Activated T-cell treated with anti-CD3 and anti-CD28 coated beads for 4 hours (primary cell): ENCODE measurements around the gene LEP.
"Not testable (repeated sequence)": the region's sequence is repeated elsewhere in the genome, so short reads cannot be mapped to it uniquely, and the experiment has no call there.

Experiments used
- DNase-seq: peaks from one replicate; pipeline ENCODE4 v3.0.0-alpha.2; 2020

The LEP gene

DNA sequence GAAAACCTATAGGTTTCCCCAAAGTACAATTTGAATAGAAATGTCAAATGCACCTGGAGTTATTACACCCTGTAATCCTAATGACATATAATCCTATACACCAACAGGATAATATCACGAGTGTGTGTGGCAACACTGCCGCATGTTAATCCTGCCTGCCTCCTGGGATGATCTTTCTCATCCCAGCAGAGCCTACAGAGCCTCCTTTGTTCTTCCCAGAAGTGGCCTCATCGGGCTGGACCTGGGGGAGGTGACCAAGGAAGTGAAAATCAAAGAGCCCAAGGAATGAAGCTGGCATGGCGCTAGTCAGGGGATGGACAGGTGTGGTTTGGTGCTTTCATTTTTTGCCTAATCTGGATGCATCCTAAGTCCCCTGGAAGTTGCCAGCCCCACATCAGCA lies 29.5 kb upstream of the LEP start:
- no peak for DNase-seq

DNA sequence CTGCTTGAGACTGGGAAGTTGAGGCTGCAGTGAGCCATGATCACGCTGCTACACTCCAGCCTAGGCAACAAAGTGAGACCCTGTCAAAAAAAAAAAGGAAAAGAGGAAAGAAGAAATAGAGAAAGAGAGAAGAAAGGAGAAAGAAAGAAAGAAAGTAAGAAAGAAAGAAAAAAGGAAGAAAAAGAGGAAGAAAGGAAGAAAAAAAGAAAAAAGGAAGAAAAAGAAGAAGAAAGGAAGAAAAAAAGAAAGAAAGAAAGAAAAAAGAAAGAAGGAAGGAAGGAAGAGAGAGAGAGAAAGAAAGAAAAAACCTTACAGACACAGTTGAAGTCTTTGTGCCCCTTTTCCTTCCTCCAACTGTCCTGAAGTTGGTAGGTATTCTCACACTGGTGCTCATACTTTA lies 26.6 kb upstream of the LEP start:
- DNase-seq, result no peak

DNA sequence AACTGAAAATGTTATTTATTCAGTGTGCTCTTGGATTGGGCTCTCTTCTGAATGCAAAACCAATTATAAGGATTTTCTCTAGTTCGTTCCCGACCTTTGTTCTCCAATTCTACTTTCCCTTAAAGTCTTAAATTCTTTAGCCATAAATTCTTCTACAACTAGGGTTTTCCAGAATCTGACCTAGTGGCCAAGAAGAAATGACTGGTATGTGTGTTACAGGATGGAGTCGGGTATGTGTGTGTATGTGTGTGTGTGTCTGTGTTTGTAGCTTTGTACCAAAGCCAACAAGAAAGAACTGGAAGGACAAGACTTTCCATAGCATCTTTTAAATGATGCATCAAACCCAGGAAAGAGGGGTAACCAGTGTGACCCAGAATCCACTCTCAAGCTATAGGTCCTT lies 25.8 kb upstream of the LEP start:
- DNase-seq, result no peak

DNA sequence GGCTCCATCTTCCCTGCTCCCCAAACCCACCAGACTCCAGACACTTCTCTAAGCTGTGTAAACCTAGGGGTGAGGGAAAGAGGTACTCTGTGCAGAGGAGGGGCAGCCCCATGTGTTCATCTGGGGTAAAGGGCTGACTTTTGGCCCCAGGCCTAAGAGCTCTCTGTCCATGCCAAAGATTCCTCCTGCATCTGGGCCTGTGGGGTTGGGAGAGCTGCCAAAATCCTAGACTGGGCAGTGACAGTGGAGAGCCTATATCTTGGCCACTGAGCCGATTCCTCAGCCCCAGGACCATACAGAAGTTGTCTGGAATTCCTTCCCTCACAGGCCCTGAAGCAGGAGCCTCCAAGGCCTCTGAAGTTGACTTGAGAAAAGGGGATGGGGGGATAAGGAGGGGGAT lies 25.3 kb upstream of the LEP start:
- DNase-seq, result no peak

DNA sequence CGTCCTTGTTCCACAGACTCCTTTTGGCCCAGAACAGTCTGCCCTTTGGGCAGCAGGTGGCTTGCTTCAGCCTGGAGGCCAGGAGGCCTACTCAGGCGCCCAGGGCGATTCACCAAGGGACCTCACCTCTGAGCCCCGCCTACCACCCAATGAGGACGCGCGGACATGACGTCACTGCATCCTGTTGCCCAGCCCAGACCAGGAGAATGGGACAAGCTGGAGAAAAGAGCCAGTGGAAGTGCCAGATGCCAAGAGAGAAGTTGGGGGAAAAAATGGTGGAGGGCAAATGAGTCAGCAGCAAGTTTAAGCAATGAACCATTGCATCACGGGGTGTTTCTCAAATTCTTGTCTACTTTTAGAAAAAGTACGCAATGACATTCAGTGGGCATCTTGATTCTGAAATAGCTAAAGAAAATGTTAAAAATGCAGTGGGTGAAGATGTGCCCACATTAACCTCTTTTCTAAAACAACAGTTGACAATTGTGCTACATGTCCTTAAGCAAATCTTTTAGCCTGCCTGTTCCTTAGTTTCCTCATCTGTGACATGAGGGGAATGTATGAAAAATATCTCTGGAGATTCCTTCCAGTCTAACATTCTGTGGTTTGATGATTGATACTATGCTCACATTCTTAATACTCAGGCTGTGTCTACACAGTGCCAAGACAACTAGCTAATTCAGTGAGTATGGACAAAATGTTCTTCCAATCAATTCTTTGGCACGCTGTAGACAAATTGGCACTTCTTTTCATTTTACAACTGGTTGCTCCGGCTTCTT lies 23.9 kb upstream of the LEP start:
- DNase-seq, result no peak

DNA sequence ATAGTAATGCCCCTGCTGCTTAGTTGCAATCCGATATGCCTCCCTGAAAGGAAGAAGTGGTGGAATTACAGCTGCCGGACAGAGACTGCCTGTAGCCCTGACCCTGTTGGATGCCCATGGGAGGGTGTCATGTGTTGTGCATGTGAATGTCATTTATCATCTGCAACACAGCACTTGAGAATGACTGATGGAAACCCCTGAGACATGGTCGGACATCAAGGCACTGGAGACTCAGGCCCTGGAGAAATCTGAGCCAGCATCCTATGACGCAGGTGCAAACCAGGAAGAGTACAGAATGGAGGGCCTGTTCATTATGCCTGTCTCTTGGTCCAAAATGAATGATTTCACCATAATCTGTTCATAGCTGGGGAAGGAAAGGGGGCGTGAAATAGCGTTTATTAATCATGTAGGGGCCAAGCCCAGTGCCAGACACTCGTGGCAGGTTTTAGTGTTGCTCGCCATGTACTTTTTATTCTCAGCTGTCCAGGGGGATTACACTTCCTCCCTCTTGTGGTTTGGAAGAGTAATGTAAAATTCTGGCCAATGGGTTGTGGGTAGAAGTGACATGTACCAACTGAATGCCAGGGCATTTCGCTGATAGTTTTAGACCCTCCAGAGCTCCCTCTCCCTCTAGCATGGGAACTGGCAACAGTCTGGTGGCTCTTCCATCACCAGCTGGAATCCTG lies 23.0 kb upstream of the LEP start:
- no peak for DNase-seq

DNA sequence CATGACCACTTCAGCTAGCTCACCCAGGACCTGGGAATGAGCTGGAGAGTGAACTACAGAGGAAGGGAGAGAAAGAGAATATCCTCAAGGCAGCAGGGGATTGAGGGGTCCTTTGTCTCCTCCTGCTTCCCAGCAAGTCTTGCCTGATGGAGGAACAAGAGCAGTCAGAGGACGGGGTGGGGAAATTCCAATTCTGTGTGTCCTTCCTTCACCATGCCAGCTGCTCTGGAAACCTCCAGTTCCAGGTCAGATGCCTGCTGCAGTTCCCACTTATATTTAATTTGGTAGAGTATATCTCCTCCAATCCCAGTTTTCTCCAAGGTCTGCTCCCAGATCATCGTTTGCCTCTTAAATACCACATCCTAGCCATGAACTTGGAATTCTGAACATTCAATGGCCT lies 21.4 kb upstream of the LEP start:
- no peak for DNase-seq

DNA sequence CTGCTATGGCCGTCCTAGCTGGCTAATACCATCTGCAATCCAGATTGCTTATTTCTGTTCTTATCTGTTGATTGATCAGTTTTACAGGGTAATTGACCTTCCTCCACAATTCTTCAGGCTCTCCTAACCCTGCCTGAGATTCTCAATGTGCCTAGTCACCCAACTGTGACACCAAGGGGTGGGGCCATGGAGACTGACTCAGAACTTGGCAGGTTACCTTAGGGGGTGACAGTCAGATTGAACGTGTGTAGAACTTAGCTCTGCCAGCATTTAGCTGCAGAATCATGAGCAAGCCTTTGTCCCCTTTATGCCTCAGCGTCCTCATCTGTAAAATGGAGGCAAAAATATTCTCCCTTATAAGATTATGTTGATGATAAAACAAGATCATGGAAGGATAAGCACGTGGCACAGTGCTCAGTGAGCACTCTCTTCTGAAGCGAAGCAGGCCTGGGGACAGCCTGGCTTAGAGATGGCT lies 19.1 kb upstream of the LEP start:
- DNase-seq, result no peak

DNA sequence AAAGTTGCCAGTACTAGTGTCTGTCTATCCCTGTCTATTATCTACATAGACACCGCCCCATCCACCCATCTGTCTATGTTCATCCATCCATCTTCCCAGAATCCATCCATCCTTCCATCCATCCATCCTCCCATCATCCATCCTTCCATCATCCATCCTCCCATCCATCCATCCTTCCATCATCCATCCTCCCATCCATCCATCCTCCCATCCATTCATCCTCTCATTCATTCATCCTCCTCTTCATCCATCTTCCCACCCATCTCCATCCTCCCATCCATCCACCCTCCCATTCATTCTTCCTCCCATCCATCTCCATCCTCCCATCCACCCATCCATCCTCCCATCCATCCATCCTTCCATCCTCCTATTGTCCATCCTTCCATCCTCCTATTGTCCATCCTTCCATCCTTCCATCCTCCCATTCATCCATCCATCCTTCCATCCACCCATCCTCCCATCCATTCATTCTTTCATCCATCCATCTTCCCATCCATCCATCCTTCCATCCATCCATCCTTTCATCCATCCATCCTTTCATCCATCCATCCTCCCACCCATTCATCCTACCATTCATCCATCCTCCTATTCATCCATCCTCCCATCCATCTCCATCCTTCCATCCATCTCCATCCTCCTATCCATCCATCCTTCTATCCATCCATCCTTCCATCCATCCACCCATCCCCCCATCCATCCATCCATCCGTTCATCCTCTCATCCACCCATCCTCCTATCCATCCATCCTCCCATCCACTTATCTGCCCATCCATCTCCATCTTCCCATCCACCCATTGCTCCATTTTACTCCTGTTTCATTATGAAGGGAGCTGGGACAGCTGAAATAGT lies 14.7 kb upstream of the LEP start:
- no peak for DNase-seq

DNA sequence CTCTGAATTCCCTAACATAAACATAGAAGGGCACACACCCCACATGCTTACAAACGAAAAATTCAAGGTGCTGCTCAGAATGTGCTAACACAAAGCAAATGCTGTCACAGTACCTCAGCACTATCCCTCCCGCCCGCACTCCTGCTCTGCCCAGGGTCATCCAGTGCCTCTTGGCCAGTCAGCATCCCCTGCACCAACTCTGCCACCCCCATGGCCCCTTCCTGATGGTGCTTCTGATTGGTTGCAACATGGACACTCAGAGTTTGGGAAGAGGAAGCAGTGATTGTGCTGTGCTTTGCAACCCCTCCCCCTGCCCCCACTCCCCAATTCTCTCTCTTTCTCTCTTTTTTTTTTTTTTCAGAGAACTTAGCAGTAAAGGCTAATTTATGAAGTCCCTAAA lies 13.8 kb upstream of the LEP start:
- no peak for DNase-seq

DNA sequence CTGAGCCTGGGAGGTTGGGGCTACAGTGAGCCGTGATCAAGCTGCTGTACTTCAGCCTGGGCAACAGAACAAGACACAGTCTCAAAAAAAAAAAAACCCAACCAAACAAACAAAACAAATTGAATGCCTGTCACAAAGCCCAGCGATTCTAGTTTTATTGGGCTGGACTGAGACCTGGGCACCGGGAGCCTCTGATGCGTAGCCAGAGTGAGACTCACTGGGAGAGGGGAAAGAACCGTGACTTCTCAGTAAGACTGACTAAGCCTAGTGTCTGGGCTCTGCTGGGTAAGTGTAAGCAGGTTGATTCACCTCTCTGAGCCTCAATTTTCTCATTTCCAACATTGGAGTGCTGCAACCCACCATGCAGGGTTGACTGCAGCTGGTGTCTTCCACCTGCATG lies 10.1 kb upstream of the LEP start:
- no peak for DNase-seq

DNA sequence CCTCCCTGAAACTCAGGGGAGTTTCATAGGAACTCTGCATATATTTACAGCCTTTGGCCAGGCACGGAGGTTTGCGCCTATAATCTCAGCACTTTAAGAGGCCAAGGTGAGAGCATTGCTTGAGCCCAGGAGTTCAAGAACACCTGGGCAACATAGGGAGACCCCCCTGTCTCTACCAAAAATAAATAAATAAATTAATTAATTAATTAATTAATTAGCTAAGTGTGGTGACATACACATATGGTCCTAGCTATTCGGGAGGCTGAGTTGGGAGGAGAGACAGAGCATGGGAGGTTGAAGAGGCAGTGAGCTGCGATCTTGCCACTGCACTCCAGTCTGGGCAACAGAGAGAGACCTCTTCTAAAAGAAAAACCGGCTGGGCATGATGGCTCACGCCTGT lies 9.4 kb upstream of the LEP start:
- no peak for DNase-seq

DNA sequence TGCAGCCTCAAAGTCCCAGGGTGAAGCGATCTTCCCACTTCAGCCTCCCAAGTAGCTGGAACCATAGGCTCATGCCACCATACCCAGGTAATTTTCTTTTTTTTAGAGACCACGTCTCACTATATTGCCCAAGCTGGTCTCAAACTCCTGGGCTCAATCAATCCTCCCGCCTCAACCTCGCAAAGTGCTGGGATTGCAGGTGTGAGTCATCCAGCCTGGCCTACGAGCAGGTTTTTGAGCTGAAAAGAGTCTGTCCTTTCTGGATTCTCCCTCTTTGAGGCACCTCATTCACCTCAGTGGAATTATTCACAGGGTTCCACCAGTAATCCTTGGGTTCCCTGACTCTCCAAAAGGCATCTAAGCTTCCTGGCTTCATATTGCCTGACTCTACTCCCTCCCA lies 7.6 kb upstream of the LEP start:
- no peak for DNase-seq

DNA sequence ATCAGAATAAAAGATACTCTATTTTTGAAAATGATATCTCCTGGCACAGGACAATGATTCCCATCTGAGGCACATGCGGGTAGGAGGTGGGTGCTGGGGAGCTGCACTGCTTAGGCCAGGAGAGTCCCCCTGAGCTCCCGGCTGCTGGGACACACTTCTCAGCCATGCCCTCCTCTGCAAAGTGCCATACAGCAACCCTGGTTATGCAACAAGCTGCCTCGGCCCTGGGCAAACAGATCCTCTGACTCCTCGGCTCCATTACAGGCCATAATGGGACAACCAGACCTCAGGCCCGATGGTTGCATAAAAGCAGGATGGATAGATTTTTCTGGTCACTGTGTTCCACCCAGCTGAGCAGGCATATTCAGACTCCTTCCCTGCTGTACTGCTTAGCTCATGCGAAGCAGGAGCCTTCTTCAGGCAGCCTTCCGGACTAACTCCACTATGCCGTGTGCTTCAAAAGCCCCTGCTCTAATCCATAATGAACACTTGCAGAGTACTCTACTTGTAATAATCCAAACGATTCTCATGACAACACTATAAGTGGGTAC lies 6.5 kb upstream of the LEP start:
- no peak for DNase-seq

DNA sequence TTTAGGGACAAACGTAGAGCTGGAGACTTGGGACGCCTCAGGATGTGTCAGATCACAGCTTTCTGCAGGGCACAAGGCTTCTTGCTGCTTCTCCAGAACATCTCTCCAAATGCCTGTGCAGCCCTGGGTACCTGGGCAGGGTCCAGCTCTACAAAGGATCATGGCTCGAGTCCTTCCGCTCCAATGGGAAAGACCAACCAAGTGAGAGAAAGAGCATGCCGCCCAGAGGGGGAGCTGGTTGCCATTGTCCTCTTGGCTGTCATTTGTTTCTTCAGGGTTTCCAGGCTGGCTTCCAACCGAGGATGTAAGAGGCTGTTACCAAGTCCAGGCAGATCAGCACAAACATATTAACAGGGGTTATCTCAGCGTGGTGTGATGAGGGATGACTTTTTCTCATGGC lies 5.6 kb upstream of the LEP start:
- DNase-seq, result no peak

DNA sequence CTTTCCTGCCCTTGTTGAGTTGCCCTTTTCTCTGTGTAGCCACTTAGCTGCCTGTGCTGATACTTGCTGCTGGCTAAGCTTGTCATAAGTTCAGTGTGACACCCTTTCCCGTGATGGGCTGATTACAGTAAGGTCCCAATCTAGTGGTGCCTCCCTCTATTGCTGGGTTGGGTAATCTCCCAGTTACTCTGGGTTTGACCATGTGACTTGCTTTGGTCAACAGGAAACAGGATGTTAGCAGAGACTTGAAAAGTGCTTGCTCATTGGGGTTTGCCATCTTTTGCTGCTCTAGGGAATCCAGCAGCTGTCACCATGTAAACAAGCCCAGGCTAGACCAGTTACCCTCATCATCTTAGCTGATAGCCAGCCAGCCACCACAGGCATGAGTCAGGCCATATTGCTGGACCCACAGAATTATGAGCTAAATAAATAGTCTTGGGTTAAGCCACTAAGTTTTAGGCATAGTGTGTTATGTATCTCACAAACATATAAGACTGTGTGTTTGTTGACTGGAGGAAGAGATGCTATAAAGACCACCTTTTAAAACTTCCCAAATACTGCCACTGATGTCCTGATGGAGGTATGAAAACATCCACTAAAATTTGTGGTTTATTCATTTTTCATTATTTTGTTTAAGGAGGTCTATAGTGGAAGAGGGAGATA lies 4.0 kb upstream of the LEP start:
- DNase-seq, result no peak

DNA sequence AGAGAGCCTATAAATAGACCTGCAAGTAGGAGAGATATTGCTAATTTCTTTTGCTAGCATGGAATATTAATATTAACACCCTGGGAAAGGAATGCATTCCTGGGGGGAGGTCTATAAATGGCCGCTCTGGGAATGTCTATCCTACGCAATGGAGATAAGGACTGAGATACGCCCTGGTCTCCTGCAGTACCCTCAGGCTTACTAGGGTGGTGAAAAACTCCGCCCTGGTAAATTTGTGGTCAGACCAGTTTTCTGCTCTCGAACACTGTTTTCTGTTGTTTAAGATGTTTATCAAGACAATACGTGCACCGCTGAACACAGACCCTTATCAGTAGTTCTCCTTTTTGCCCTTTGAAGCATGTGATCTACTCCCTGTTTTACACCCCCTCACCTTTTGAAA lies 1.9 kb upstream of the LEP start:
- not testable (repeated sequence) for DNase-seq

DNA sequence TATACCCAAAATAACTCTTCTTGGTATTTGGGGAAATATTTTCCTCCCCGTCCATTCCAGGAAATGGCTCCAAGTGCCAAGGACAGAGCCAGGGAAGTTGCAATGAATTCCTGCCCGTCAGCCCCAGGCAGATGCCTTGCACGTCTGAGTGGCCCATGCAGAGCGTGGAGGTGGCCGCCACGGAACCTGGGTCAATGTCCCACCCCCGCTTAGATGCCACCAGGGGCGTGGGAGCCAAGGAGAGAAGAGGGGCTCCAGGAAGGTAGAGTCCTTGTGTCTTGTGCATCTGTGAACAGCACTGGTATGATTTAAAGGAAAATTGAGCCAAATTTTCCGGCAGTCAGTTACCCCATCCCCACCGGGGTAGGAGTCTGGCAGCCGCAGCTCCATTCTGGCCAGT lies 1.6 kb downstream of the LEP start:
- no peak for DNase-seq

DNA sequence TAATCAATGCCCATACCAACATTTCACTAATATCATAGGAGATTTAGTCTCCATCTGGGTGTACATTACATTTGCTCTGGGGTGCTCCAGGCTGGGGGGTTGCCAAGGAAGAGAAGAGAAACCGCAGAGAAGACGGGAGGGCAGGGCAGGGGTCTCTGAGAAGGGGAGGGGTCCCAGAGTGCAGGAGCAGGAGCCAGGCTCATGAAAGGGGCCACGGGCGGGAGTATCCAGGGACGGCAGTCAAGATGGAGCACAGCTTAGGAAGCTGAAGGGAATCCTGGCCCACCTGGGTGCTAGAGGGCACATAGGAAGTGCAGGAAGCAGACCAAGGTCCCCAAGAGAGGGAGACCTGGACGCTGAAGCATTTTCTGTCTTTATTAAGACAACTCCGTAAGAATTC lies 2.2 kb downstream of the LEP start:
- DNase-seq, result no peak

DNA sequence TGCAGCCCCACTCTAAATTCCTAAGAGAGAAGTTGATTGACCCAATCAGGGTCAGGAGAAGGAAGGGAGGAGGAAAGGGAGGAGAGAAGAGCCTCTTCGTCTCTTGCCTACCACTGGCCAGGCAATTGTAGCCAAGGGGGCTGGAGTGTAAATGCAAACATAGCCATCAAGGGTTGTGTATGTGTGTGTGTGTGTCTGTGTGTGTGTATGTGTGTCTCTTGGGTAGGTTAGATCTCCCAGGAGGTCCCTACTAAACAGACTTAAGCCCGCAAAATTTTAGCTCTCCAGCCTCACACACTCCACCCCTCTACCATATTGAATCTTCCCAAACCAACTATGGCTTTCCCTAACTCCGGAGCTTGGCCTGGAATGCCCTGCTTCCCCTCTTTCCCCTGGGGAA lies 3.8 kb downstream of the LEP start:
- no peak for DNase-seq

DNA sequence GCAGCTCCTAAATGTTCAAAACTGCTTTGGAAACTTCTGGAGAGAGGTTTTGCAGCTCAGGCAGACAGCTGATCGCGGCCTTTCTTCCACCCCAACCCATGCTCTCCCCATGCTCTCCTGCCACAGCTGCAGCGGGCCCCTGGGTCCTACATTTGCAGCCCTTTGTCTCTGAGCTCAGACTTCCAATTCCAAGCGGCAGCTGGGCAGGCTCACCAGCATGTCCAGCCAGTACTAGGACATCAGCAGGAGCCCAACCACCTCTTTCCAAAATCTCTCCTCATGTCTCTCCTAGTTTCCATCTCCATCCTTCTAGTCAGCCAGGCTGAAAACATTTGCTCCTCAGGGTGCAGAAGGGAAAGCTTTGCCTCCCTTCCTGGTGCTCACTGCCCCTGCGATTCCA lies 6.0 kb downstream of the LEP start:
- DNase-seq, result no peak

DNA sequence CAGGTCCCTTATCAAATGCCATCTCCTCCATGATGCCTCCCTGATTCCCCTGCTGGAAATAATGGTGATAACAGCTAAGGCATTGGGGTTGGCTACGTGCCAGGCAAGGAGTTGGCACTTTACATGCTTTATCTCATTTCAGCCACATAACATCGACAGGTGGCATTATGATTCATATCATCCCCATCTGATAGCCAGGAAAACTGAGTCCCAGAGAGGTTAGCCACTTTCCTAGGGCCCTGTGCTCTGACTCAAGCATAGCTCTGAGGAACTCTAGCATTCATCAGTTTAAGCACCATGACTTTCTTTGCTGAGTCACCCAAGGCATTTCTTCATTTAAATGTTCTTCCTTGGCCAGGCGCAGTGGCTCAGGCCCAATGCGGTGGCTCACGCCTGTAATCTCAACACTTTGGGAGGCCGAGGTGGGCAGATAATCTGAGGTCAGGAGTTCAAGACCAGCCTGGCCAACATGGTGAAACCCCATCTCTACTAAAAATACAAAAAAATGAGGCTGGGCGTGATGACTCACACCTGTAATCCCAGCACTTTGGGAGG lies 6.6 kb downstream of the LEP start:
- DNase-seq, result no peak

DNA sequence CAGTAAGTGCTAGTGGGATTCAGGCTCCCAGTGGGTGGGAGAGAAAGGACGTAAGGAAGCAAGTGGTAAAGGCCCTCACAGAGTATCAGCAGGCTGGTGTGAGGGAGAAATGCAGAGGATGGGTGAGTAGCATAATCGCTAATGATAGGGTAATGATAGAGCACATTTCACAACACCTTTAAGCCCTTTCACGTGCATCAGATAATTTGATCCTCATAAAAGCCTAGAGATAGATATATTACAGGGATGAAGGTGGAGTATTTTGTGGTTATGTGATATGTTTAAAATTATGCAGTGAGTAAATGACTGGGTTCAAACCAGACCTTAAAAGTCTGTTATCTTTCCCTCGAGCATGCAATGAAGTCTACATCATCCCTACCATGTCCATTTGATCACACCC lies 10.3 kb downstream of the LEP start:
- no peak for DNase-seq
